HS-5 (cell line): ENCODE data around the gene SP3.
"Not testable (repeated sequence)": the region's sequence is repeated elsewhere in the genome, so short reads cannot be mapped to it uniquely, and the experiment has no call there.

ENCODE experiments used
- DNase-seq: peaks from one replicate; pipeline ENCODE4 v3.0.0-alpha.2; 2012; ENCODE audit warnings: low read depth

Gene SP3

DNA sequence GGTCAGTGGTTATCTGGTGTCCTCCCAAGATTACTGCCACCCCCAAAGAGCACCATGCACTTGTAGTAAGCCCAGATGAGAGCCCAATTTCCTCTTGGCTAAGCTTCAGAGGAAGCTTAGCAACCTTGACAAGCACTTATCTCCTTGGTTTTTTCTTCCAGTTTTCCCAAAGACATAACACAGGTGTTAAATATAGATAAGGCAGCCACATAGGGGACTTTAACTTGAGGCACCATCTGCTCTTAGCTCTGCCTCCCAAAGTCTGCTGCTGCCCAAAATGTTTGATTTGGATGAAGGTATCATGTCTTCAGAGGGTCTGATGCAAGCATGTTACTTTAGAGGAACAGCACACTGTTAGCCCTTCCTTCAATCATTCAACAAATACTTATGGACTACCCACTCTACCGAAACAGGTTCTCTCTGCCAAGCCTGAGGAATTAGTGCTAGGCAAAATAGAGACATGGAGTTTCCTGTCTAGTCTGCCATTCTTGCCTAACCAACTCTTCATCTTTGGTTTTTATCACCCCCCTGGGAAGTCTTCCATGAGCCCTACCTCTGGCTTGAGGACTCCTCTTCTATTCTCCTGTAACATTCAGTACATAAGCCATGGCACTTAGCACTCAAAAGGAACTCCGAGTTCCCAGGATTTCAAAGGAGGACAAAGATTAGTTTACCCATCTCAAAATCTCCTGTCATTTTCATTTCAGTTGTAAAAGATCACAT is 73.7 kb downstream of the SP3 start:
- no peak for DNase-seq

DNA sequence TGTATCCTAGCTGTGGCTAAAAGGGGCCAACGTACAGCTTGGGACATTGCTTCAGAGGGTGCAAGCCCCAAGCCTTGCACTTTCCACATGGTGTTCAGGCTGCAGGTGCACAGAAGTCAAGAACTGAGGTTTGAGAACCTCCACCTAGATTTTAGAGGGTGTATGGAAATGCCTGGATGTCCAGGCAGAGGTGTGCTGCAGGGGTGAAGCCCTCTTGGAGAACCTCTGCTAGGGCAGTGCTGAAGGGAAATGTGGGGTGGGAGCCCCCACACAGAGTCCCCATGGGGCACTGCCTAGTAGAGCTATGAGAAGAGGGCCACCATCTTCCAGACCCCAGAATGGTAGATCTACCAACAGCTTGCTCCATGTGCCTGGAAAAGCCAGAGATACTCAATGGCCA is 75.7 kb downstream of the SP3 start:
- DNase-seq = not testable (repeated sequence)

DNA sequence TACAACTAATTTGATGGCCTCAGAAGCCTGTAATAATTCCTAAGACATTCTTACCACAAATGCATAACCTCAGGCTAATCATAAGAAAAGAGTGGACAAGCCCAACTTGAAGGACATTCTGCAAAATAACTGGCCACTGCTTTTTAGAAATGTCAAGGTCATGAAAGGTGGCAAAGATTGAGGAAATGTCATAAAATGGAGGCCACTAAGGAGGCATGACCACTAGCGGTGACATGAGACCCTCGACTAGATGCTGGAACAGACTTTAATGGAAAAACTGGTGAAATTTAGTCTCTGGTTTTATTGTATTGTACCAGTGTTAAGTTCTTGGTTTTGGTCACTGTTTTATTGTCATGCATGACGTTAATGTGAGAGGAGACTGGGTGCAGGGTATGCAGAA is 78.6 kb downstream of the SP3 start:
- DNase-seq = no peak

DNA sequence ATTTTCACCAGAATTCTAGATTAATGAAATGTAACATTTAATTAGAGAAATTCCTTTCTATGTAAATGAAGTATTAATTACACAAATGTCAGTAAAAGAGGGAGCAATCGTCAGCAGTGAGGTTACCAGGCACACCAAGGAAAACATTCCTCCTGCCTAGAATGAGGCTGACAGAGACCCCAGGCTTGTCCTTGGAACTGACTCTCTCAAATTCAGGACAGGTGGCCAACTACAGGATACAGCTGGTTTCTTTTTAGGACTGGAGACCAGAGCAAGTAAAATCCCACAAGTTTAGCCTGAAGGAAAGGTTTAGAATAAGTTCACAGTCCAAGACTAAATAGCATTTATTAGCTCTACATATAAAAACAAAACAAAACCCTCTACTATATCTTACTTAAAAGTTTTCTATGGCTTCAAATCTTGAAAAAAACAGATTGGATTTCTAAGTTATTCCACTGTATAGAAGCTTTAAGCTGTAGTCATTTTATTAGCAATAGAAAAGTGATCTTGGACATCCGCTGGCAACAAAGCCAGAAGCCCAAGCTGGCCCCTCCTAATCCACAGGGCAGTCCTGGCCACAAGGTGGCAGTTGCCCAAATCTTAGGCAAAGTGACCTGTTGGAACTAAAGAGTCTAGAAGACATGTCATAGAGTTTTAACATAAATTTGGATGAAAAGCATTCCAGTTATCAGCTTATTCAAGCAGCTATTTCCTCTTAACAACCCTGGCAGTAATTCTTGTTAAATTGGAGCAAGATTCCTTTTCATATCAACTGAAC is 81.0 kb downstream of the SP3 start:
- peak; percentile 14 for DNase-seq

DNA sequence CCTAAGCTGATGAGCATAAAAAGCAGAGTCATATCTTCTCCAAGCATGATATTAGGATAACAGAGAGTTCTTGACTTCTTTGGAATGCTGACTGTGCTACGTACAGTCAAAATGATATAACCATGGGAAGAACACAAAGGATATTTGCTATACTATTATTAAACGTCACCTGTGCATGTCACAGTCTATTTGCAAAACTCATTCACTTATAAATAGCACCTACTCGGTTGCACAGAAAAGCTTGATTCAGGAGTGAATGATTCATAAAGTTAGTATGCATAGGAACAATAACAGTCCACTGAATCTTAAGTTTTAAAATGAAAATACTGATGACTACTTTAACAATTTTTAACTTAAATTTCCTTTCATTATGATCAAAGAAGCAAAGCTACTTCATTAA is 83.3 kb downstream of the SP3 start:
- DNase-seq = no peak

DNA sequence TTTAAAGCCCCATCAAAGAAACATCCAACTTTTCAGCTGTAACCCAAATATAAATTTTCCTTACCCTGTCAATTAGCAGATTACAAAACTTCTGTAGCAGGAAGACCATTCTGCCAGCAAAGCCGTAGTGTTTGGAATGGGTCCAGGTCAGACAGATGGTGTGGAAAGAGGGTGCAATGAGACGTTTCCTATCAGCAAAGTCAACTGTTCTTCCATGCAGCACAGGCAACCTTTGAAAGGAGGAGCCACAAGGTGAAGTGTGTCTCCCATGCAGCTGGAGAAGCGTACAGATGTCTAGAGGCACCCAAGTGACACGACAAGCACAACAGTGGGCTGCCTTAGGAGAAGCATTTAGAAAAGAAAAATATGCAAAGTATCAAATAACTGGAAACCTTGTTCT is 83.7 kb downstream of the SP3 start:
- DNase-seq = no peak

DNA sequence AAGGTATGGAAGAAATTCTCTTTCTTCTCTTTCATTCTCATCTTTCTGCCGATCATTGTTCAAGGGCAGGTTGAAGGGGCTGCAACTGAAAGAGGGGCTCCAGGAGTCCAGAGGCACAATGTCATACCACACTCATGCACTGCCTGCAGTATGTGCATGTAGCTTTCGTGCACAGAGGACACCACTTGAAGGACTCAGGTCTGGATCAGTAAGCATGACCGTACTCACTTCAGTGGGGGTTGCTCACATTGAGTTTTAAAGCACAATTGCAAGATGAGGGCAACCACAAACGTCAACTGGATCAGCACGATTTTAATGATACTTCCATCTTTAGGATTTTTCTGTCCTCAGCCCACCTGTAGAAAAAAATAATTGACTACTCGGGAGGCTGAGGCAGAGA is 84.6 kb downstream of the SP3 start:
- DNase-seq = no peak

DNA sequence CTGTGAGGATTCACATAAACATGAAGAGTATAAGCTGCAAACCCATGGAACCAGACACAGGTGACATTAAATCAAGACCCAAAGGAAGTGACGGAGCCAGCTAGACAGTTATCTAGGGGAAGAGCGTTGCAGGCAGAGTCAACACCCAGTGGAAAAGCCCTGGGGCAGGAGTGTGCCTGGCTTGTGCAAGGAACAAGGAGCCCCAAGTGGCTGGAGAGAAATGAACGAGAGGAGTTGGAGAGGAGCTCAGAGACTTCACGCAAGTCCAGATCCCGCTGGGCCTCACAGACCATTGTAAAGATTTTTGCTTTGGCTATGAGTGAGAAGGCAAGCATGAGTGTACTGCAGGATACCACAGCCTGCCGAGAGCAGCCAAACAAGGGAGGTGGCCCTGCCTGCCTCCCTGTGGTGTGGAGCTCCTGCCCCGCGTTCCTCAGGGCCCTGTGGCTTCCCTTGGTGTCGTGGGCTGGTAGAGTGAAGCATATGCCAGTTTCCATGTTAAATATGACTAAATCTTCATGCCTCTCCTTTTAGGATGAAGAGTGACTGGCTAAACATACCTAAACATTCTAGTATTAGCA is 88.2 kb downstream of the SP3 start:
- no peak for DNase-seq

DNA sequence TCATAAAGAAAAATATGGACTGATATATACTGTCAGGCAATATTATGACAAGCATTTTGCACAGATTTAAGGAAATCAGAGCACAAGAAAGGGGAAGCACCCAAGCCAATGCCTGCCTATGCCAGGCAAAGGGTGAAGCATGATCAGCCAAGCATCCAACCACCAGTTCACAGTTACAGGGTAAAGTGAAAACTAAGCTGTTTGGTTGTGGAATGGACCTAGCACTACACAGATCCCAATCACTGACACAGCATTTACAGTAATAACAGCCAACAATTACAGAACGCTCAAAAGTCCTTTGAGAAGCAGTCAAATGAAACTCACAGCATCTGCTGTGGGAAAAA is 90.3 kb downstream of the SP3 start:
- DNase-seq = no peak

DNA sequence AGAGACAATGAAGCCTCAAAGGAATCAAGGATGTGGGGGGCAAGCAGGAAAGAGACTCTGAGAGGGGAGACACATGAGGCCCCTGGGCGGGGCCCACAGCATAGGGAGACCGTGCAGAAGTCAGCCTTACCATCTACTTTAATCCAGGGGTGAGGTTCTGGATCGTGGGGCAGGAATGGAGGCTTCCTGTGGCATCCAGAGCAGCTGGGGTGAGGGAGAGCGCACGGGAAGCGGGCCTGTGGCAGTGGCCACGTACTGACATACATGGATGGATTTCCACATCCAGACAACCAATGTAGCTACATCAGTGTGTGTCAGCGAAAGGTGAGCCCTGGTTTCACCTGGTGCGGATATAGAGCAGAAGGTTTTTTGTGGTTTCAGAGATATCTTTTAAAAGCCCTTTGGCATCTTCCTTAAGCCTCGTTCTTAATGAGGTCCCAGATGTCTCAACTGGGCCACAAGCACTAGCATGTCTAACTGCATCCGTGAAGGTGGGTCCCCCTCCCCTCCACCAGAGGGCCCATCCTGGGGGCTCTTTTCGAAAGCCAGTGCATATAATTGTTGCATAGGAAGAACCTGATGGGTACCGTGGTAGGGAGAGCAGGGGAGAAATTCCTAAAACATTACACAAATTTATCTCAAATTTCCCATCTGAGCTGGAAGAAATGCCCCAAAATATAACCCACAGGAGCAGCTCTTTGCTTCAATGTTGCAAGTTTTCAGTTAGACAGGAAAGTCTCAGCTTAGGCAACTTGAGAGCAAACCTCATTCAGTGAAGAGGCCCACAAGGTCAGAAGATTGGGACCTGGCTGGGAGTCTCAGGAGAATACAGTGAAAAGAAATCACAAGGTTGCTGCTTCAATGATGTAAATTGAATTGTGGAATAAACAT is 90.9 kb downstream of the SP3 start:
- no peak for DNase-seq

DNA sequence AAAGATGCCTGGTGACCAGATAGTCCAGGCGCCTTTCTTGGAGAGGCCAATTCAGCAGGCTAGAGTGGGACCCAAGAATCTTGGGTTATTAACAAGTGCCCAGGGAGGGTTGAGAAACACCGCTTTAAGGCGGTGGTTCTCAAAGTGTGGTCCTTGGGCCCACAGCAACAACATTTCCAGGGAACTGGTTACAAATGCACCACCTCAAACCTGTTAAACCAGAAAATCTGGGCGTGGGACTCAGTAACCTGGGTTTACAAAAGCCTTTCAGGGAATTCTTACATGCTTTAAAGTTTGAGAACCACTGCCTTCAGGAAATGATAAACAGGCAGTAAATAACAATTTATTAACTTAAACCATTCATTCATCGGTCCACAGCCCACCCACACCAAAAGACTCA is 92.5 kb downstream of the SP3 start:
- no peak for DNase-seq

DNA sequence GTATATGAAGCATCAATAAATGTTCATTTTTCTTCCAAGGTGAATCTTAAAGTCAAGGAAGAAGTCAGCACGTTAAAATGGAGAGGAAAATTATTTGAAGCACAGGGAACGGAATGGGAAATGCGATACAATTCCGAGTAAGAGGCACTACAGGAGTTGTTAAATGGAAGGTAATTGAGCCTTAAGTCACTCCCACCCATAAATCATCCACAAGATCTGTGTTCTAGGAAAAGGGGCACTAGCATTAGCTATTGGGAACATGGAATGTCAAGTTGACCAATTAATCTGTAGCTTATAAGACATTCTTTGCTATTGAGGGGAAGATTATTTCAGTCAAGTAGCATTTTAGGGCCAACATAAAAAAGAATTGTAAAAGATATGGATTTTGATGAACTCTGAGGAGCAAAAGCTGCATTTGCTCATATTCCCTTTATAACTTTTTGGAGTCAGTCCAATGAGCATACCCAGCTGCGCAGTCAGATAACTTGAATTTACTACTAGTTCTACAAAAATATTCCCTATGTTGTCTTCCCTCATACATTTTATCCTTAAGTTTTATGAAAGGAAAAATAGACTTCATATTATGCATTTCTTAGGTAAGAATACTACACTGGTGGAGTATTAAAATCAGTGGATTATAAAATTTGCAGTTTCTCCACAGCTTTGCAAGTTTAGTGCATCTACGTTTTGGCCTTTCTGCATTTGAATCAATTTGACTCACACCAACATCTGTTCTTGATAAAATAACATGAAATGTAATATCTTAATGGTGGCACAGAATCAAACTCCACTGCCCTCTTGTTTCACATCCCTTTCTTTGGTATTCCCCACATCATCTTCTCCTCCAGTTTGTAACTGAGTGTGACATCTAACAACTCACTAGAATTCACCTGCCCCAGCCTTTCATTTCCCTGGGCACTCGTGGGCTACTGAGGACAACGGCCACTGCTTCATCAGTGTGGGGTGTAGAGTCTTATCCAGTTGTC is 95.6 kb downstream of the SP3 start:
- DNase-seq = no peak

DNA sequence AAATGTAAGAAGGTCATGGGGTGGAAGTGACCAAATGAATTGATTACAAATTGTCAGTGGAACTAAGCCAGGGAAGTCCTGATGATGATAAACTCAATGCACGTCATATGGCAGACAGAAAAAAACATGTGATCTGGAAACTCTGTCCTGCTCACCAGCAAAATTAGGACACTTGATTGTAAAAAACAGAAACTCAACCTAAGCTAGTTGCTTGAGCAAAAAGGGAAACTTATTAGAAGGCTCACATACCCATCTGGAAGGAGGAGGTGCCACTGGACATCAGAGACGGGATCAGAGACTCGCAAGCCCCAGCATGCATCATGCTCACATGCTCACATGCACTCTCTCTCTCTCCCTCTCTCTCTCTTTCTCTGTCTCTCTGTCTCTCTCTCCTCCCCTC is 96.8 kb downstream of the SP3 start:
- DNase-seq = no peak

DNA sequence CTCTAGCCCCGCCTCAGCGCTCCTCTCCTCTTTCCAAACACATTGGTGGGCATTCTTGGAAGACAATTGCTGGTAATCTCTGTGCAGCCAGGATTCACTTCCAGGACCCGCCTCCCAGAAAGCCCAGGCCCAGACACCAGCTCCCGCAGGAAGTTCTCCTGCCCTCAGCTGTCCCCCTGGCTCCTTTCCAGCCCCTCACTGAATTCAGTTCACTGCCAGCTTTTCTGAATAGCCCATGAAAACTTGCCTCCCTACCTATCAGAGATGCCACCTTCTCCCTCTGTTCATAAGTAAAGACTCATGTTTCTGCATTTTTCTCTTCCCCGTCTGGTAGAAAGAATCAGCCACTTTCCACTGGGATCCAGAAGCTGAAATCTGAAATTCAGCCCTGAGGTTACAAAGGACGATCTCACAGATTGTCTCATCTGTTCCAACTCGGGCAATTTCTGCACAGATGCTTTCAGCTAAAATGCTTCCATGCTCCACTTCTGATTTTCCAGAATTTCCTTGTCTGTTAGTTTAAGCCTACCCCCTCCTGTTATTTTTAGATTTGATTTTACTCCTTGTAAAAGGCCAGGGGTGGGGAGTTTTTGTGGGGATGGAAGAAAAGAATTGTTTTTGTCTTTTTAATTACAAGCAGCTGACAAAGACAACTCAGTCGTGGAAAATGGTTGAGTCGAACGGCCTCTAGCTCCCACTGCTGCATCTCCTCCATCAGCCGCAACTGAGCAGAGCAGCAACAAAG is 98.1 kb downstream of the SP3 start:
- no peak for DNase-seq

DNA sequence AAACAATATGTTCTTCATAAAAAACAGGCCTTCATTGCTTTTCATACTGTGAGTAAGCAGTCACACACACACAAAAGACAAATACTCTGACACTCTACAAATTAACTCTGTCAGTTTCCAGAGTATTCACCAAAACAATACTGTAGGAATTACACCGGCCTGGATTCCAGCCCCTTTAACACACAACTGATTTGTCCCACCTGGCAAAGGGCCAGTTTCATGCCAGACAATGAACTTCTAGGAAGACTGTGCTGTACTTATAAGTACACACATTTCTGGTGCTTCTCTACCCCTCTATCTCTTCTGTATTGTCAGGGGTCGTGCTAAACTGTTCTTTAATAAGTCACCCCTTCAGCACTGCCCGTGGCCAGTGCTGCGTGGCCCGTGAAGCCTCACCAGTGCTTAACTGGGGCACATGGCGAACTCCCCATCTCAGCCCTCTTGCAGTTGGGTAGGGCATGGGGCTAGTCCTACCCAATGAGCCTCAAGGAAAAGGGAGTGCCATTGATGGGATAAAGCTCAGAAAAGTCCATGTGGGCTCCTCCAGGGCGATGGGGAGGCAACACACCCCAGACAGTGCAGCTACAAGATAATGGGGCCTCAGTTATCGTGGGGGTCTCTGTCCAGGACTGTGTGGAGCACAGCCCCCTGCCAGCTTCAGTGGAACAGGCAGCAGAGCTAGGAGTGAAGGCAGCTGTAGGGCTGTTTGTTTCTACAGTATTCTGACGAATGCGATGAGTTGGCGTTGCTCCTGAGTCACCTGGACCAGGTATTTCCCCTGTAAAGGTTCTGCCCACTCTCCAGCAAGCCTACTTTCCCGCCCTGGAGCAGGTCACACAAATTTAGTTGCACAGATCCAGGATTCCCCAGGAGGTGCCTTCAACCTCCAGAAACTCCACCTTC is 99.0 kb downstream of the SP3 start:
- no peak for DNase-seq

DNA sequence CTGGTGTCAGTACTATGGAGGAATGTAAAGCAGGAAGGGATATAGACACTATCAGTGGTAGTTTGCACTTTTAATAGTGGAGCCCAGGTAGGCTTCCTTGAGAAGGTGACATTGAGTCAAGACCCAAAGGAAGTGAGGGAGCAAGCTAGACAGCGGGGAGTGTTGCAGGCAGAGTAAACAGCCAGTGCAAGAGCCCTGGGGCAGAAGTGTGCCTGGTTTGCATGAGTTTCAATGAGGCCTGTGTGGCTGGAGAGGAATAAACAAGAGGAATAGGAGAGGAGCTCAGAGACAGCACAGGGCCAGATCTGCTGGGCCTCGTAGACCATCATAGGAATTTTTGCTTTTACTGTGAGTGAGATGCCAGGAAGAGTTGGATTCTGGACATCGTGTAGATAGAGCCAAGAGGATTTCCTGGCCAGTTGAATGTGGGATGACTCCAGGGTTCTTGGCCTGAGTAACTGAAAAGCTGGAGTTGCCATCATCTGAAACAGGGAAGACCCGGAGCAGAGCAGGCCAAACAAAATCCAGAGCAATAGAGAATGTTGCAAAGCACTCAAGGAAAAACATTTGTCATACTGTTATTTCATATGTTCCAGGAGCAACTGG is 102.5 kb downstream of the SP3 start:
- DNase-seq = no peak

DNA sequence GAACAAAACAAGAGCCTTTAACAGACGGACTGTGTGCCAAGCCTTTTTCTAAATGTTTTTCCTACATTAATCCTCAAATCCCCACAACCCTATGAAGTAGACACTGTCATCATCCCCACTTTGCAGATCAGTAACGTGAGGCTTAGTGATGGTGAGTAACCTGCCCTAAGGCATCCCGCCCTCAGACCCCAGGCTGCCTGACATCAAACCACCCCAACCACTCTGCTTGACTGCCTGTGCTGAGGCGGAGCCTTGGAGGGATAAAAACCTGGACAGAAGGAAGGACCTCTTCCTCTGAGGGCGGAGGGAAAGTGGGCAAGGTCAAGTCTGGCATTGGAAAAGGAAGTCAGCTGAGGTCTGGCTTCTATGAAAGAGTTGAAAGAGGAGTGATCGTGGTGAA is 104.6 kb downstream of the SP3 start:
- DNase-seq = no peak

DNA sequence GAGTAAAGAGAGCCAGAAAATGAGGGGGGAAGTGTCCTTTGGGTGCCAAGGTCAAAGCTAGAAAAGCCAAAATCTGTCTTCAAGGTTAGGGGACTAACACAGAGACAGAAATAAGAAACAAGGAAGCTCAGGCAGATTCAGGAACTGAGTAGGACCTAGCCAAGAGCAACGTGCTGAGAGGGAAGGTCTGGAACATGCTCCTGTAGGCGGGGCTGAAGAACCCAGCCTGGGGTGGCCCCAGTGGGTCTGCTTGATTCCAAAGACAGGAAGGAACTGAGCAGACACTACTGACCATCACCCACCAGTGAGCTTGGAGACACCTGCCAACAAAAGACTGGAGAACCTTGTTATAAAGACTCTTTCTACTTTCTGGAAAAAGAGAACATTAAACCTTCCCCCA is 105.1 kb downstream of the SP3 start:
- DNase-seq = no peak

DNA sequence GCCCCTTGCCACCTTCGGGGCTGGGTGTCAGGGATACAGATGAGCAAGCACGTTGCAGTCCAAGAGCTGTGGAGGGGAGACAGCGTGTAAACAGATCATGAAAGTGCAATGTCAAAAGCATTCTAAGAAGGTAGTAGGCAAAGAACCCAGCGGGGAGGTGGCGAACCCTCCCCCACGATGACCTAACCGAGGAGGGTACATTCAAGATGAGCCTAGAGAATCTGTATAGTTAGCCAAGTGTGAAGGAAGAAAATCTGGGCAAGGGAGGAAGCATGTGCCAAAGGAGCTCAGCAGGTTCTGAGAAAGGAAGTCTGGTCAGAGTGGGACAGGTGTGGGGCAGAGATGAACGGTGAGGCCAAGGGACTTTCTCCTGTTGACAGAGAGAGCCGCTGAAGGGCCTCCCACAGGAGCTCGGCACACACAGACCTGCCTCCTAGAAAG is 106.9 kb downstream of the SP3 start:
- DNase-seq = no peak
